HepG2 (cell line): Measurements from ENCODE around the gene ITPK1. TPM values are rescaled to one million over a fixed set of nuclear protein-coding genes. Genes with fewer than 3 reads are reported as not detected.
A peak's percentile ranks its signal among the peaks of the same experiment; 100 is the strongest.

Experiments used
- ARID4A ChIP-seq: sonication (generic); formaldehyde crosslinking; IDR thresholded peaks from 2 replicates; pipeline ENCODE4 v1.5.0; 2020; ENCODE audit warnings: mild to moderate bottlenecking, missing genetic modification reagents, borderline replicate concordance
- CSRNP2 ChIP-seq: sonication (generic); formaldehyde crosslinking; conservative IDR thresholded peaks from 2 replicates; pipeline ENCODE4 v1.8.0; 2022; ENCODE audit warnings: low read depth, missing genetic modification reagents
- GATAD2A ChIP-seq: IDR thresholded peaks from 2 replicates; pipeline ENCODE4 v1.6.1; 2016
- HBP1 ChIP-seq: IDR thresholded peaks from 2 replicates; pipeline ENCODE4 v1.6.1; 2016; ENCODE audit warnings: low read depth, control low read depth
- HNF4A ChIP-seq: sonication (generic); formaldehyde crosslinking; IDR thresholded peaks from 2 replicates; pipeline ENCODE4 v1.4.0; 2020; ENCODE audit warnings: missing genetic modification reagents
- HOXA7 ChIP-seq: sonication (generic); formaldehyde crosslinking; IDR thresholded peaks from 2 replicates; pipeline ENCODE4 v1.8.1; 2022; ENCODE audit warnings: mild to moderate bottlenecking, missing genetic modification reagents, moderate library complexity
- IKZF5 ChIP-seq: IDR thresholded peaks from 2 replicates; pipeline ENCODE4 v1.6.1; 2018; ENCODE audit warnings: missing genetic modification reagents, mild to moderate bottlenecking, missing compliant biosample characterization
- JUNB ChIP-seq: sonication (generic); formaldehyde crosslinking; IDR thresholded peaks from 2 replicates; pipeline ENCODE4 v1.8.0; 2022; ENCODE audit warnings: missing genetic modification reagents, mild to moderate bottlenecking, borderline replicate concordance
- MYNN ChIP-seq: sonication (generic); formaldehyde crosslinking; IDR thresholded peaks from 2 replicates; pipeline ENCODE4 v1.4.0; 2020; ENCODE audit warnings: mild to moderate bottlenecking, low read depth, missing genetic modification reagents
- NCOA2 ChIP-seq: sonication (generic); formaldehyde crosslinking; IDR thresholded peaks from 2 replicates; pipeline ENCODE4 v1.8.0; 2022; ENCODE audit warnings: inconsistent platforms
- ONECUT2 ChIP-seq: sonication (generic); formaldehyde crosslinking; IDR thresholded peaks from 2 replicates; pipeline ENCODE4 v1.4.0; 2020; ENCODE audit warnings: missing genetic modification reagents
- POLR2G ChIP-seq: fragments of 200-400 bp; formaldehyde crosslinking; IDR thresholded peaks from 2 replicates; pipeline ENCODE4 v1.6.1; 2018; ENCODE audit warnings: mild to moderate bottlenecking, low read depth, low read length, moderate library complexity
- SAFB2 ChIP-seq: sonication (generic); formaldehyde crosslinking; IDR thresholded peaks from 2 replicates; pipeline ENCODE4 v1.5.1; 2020; ENCODE audit warnings: missing genetic modification reagents, low read depth, mild to moderate bottlenecking, borderline replicate concordance
- SALL1 ChIP-seq: sonication (generic); formaldehyde crosslinking; IDR thresholded peaks from 2 replicates; pipeline ENCODE4 v1.8.0; 2022; ENCODE audit warnings: mild to moderate bottlenecking, missing genetic modification reagents
- TCF12 ChIP-seq, 2 experiments: fragments of 450-650 bp in 1 of 2; sonication (generic) in 1 of 2; formaldehyde crosslinking in 1 of 2; IDR thresholded peaks; 2 replicates each; pipeline versions ENCODE4 v1.6.1 to v1.8.0; 2017 to 2022; ENCODE audit warnings: antibody characterized with exemption in 1 of 2, mild to moderate bottlenecking in 1 of 2, missing genetic modification reagents in 1 of 2, moderate library complexity in 1 of 2
- U2AF1 ChIP-seq: fragments of 200-400 bp; formaldehyde crosslinking; optimal IDR thresholded peaks from 2 replicates; pipeline ENCODE3; 2017; ENCODE audit warnings: mild to moderate bottlenecking, low read depth, low read length
- ZFP36 ChIP-seq: fragments of 150-350 bp; IDR thresholded peaks from 2 replicates; pipeline ENCODE4 v1.6.1; 2018; ENCODE audit warnings: borderline replicate concordance, low read length, low read depth; ENCODE audit not compliant: partially characterized antibody
- ZGPAT ChIP-seq: IDR thresholded peaks from 2 replicates; pipeline ENCODE4 v1.6.1; 2016; ENCODE audit warnings: mild to moderate bottlenecking
- ZMYM3 ChIP-seq: sonication (generic); formaldehyde crosslinking; IDR thresholded peaks from 2 replicates; pipeline ENCODE4 v1.5.1; 2020; ENCODE audit warnings: mild to moderate bottlenecking, missing genetic modification reagents
- ZNF530 ChIP-seq: sonication (generic); formaldehyde crosslinking; IDR thresholded peaks from 2 replicates; pipeline ENCODE4 v1.5.0; 2020; ENCODE audit warnings: low read depth, mild to moderate bottlenecking, missing genetic modification reagents
- polyA plus RNA-seq, 8 experiments: library from polyadenylated mRNA; depleted of rRNA in 3 of 8; stranded (reverse) in 7 of 8; unstranded in 1 of 8; fragments of >200 nt; fragmentation: Illumina TruSeq in 4 of 8; extraction: Trizol in 4 of 8; gene quantifications; 2 replicates each; pipeline versions ENCODE4 v1.2.1 to v1.2.3, GENCODE V29; 2011 to 2016; ENCODE audit warnings: low read depth in 4 of 8, missing spikeins in 1 of 8, mixed read lengths in 1 of 8; ENCODE audit not compliant: insufficient read depth in 1 of 8
- total RNA-seq, 5 experiments: library from RNA; depleted of rRNA; stranded (reverse); fragments of >200 nt; fragmentation: Illumina TruSeq; extraction: Trizol; gene quantifications; 2 replicates each; pipeline ENCODE4 v1.2.3, GENCODE V29; 2016; ENCODE audit warnings: low read depth in 1 of 5

Gene ITPK1
- total and polyA plus RNA-seq, 2 of the 13 experiments (the other 11 are each of a cell fraction or from before 2014, with no cell fraction given): 20.5 to 47.5 TPM

GRCh38 chr14:93019970-93020369 is 95.8 kb downstream of the ITPK1 start (continued):
- no peak for TF ChIP-seq SAFB2 (CRISPR knock-in tag)
- TF ChIP-seq CSRNP2 (CRISPR knock-in tag): no peak
- TF ChIP-seq JUNB (CRISPR knock-in tag): no peak
- peak; percentile 73 for TF ChIP-seq NCOA2 (CRISPR knock-in tag)
- TF ChIP-seq HNF4A (CRISPR knock-in tag): peak; percentile 72
- no peak for TF ChIP-seq MYNN (CRISPR knock-in tag)
- TF ChIP-seq ARID4A (CRISPR knock-in tag): peak; percentile 28; the same call in 1 of the 2 replicates
- TF ChIP-seq ZMYM3: peak; percentile 82
- peak; percentile 54; the same call in 1 of the 2 replicates for TF ChIP-seq ZGPAT (CRISPR knock-in tag)
- no peak for TF ChIP-seq HBP1 (CRISPR knock-in tag)
- TF ChIP-seq ZFP36: no peak
- peak; percentile 79 for TF ChIP-seq SALL1 (CRISPR knock-in tag)
- TF ChIP-seq POLR2G: peak; percentile 74
- TF ChIP-seq IKZF5 (CRISPR knock-in tag): 0 out of 2 replicates have a peak, but pooled peaks have one; percentile 33
- TF ChIP-seq ZNF530 (CRISPR knock-in tag): no peak
- TF ChIP-seq GATAD2A (CRISPR knock-in tag): peak; percentile 84
- no peak for TF ChIP-seq HOXA7 (CRISPR knock-in tag)
- peak; percentile 45 for TF ChIP-seq U2AF1
- TF ChIP-seq ONECUT2: peak; percentile 7; the same call in 1 of the 2 replicates
- no peak for TF ChIP-seq TCF12 (IDR thresholded peaks at IDR 0.05)
- 0 out of 2 replicates have a peak, but pooled peaks have one; percentile 23 for TF ChIP-seq TCF12 (CRISPR knock-in tag; IDR thresholded peaks at IDR 0.05)
